Measurements from ENCODE around the gene RBP4.
"Not testable (repeated sequence)": the region's sequence is repeated elsewhere in the genome, so short reads cannot be mapped to it uniquely, and the experiment has no call there.

RBP4 gene

GRCh38 chr10:93565446-93565845 lies 35.6 kb downstream of the RBP4 start:
- ATAC-seq: no peak

GRCh38 chr10:93560541-93560940 lies 40.5 kb downstream of the RBP4 start:
- no peak for ATAC-seq

- ATAC-seq: no peak
Measured at GRCh38 chr10:93559490-93559889, 41.5 kb downstream of the RBP4 start.

- no peak for ATAC-seq
Measured at GRCh38 chr10:93554760-93555432, 46.1 kb downstream of the RBP4 start.

GRCh38 chr10:93554316-93554663 lies 46.7 kb downstream of the RBP4 start:
- ATAC-seq: no peak

- ATAC-seq: no peak
Measured at GRCh38 chr10:93553482-93554315, 47.3 kb downstream of the RBP4 start.

- no peak for ATAC-seq
Measured at GRCh38 chr10:93552780-93553179, 48.3 kb downstream of the RBP4 start.

GRCh38 chr10:93550606-93551005 lies 50.4 kb downstream of the RBP4 start:
- ATAC-seq: no peak

GRCh38 chr10:93548376-93549071 lies 52.5 kb downstream of the RBP4 start:
- no peak for ATAC-seq

GRCh38 chr10:93547522-93547921 lies 53.5 kb downstream of the RBP4 start:
- ATAC-seq: no peak

GRCh38 chr10:93546995-93547394 lies 54.0 kb downstream of the RBP4 start:
- not testable (repeated sequence) for ATAC-seq

GRCh38 chr10:93542358-93542791 lies 58.7 kb downstream of the RBP4 start:
- ATAC-seq: no peak
